IMR-90 (cell line): ENCODE measurements around the gene PLXNA4. TPM values are rescaled to one million over a fixed set of nuclear protein-coding genes. Genes with fewer than 3 reads are reported as not detected.

Source experiments
- ATAC-seq: fragments of 200-7000 bp; cut with Tn5 transposase; 2 replicates; pipeline ENCODE4 v1.9.1; 2020; ENCODE audit warnings: low read depth, mild to moderate bottlenecking, moderate library complexity
- BruUV-seq: library from RNA; stranded (reverse); fragments of 400-500 nt; replicated peaks from 2 replicates; lab custom pipeline; 2021; lab: Mats Ljungman, UMichigan
- CTCF ChIA-PET: fragments of 300-600 bp; formaldehyde crosslinking; extraction: SDS; loops from one replicate; lab custom pipeline; 2021; ENCODE audit warnings: antibody characterized with exemption; lab: Yijun Ruan, JAX
- POLR2A ChIA-PET: fragments of 300-600 bp; sonication (Branson Sonifier 250); formaldehyde crosslinking; loops from one replicate; lab custom pipeline; 2022; ENCODE audit warnings: antibody characterized with exemption; ENCODE audit not compliant: unreplicated experiment; lab: Charles Lee
- DNase-seq: peaks from one replicate; pipeline ENCODE4 v3.0.0; 2013
- H2AFZ ChIP-seq: replicated peaks from 2 replicates; pipeline ENCODE3; 2013; ENCODE audit warnings: low read length, mild to moderate bottlenecking; ENCODE audit not compliant: poor library complexity
- H2AK5ac ChIP-seq: 2 replicates; pipeline ENCODE4 v1.6.1; 2013; ENCODE audit warnings: low read depth, low read length, inconsistent platforms
- H2AK9ac ChIP-seq: replicated peaks from 2 replicates; pipeline ENCODE3; 2013; ENCODE audit warnings: mild to moderate bottlenecking, low read depth, low read length, moderate library complexity; ENCODE audit not compliant: poor library complexity
- H2BK120ac ChIP-seq: 2 replicates; pipeline ENCODE4 v1.6.1; 2013; ENCODE audit warnings: low read depth, low read length, inconsistent platforms
- H2BK15ac ChIP-seq: 3 replicates; pipeline ENCODE4 v1.6.1; 2013; ENCODE audit warnings: low read depth, low read length, inconsistent platforms
- H2BK20ac ChIP-seq: 2 replicates; pipeline ENCODE4 v1.6.1; 2013; ENCODE audit warnings: low read depth, mild to moderate bottlenecking, inconsistent platforms, low read length, moderate library complexity
- H2BK5ac ChIP-seq: 2 replicates; pipeline ENCODE4 v1.6.1; 2013; ENCODE audit warnings: mild to moderate bottlenecking, low read depth, low read length, inconsistent platforms; ENCODE audit not compliant: poor library complexity, severe bottlenecking
- H3K14ac ChIP-seq: replicated peaks from 2 replicates; pipeline ENCODE4 v1.6.1; 2013; ENCODE audit warnings: low read depth, low read length, inconsistent platforms
- H3K18ac ChIP-seq: 2 replicates; pipeline ENCODE4 v1.6.1; 2013; ENCODE audit warnings: low read depth, low read length, control low read depth
- H3K23ac ChIP-seq: 2 replicates; pipeline ENCODE4 v1.6.1; 2013; ENCODE audit warnings: low read depth, low read length, inconsistent platforms
- H3K27ac ChIP-seq: 2 replicates; pipeline ENCODE4 v1.5.1; 2013; ENCODE audit warnings: mild to moderate bottlenecking, control low read depth, low read length; ENCODE audit not compliant: insufficient read depth
- H3K27me3 ChIP-seq: 2 replicates; pipeline ENCODE4 v1.6.1; 2013; ENCODE audit warnings: low read length; ENCODE audit not compliant: control insufficient read depth, insufficient read depth
- H3K36me3 ChIP-seq: 2 replicates; pipeline ENCODE4 v1.6.1; 2013; ENCODE audit warnings: low read length, mixed read lengths; ENCODE audit not compliant: control insufficient read depth, insufficient read depth
- H3K4ac ChIP-seq: 2 replicates; pipeline ENCODE4 v1.6.1; 2013; ENCODE audit warnings: low read depth, low read length, inconsistent platforms
- H3K4me1 ChIP-seq: 2 replicates; pipeline ENCODE4 v1.6.1; 2013; ENCODE audit warnings: low read length, mixed read lengths; ENCODE audit not compliant: control insufficient read depth, insufficient read depth
- H3K4me2 ChIP-seq: 2 replicates; pipeline ENCODE4 v1.6.1; 2013; ENCODE audit warnings: low read depth, mild to moderate bottlenecking, control low read depth, low read length, moderate library complexity
- H3K4me3 ChIP-seq: 2 replicates; pipeline ENCODE4 v1.5.1; 2013; ENCODE audit warnings: low read depth, mild to moderate bottlenecking, control low read depth, low read length, moderate library complexity; ENCODE audit not compliant: insufficient read depth
- H3K56ac ChIP-seq: 2 replicates; pipeline ENCODE4 v1.6.1; 2013; ENCODE audit warnings: low read length, inconsistent platforms; ENCODE audit not compliant: insufficient read depth; ENCODE audit errors: extremely low read depth
- H3K79me1 ChIP-seq, 2 experiments: 2 replicates each; pipeline ENCODE4 v1.6.1; 2013; ENCODE audit warnings: low read length in 2 of 2, inconsistent platforms in 1 of 2, low read depth in 1 of 2
- H3K9ac ChIP-seq: 2 replicates; pipeline ENCODE4 v1.6.1; 2013; ENCODE audit warnings: low read depth, low read length, control low read depth
- H3K9me1 ChIP-seq: 2 replicates; pipeline ENCODE4 v1.6.1; 2013; ENCODE audit warnings: low read length, inconsistent platforms; ENCODE audit not compliant: insufficient read depth
- H3K9me3 ChIP-seq: 2 replicates; pipeline ENCODE4 v1.6.1; 2013; ENCODE audit warnings: low read length; ENCODE audit not compliant: control insufficient read depth, insufficient read depth
- H4K20me1 ChIP-seq: 2 replicates; pipeline ENCODE4 v1.6.1; 2013; ENCODE audit warnings: low read length, inconsistent platforms; ENCODE audit not compliant: insufficient read depth
- H4K5ac ChIP-seq: 2 replicates; pipeline ENCODE4 v1.6.1; 2013; ENCODE audit warnings: mild to moderate bottlenecking, low read depth, low read length, control low read depth
- H4K8ac ChIP-seq, 2 experiments: 2 replicates each; pipeline ENCODE4 v1.6.1; 2013; ENCODE audit warnings: low read depth in 2 of 2, low read length in 2 of 2, control low read depth in 1 of 2, inconsistent platforms in 1 of 2
- H4K91ac ChIP-seq: 2 replicates; pipeline ENCODE4 v1.6.1; 2013; ENCODE audit warnings: low read depth, low read length, inconsistent platforms; ENCODE audit not compliant: insufficient read depth
- BHLHE40 ChIP-seq: fragments of 150-350 bp; IDR thresholded peaks from 2 replicates; pipeline ENCODE4 v1.6.1; 2016; ENCODE audit warnings: mild to moderate bottlenecking, low read depth, low read length
- CEBPB ChIP-seq: IDR thresholded peaks from 2 replicates; pipeline ENCODE4 v1.6.1; 2012; ENCODE audit warnings: low read depth, low read length, improper control_type of control experiment
- CHD1 ChIP-seq: IDR thresholded peaks from 2 replicates; pipeline ENCODE4 v1.6.1; 2012; ENCODE audit warnings: low read depth, low read length, improper control_type of control experiment
- MAFK ChIP-seq: IDR thresholded peaks from 2 replicates; pipeline ENCODE4 v1.6.1; 2012; ENCODE audit warnings: low read depth, low read length, improper control_type of control experiment
- RCOR1 ChIP-seq: IDR thresholded peaks from 2 replicates; pipeline ENCODE4 v1.6.1; 2012; ENCODE audit warnings: mild to moderate bottlenecking, low read length, improper control_type of control experiment; ENCODE audit not compliant: insufficient replicate concordance
- RFX5 ChIP-seq: IDR thresholded peaks from 2 replicates; pipeline ENCODE4 v1.8.0; 2012; ENCODE audit warnings: low read depth, mild to moderate bottlenecking, low read length, moderate library complexity
- WGBS, 2 experiments: methylation state at CpG; one replicate each; pipeline versions ENCODE4 v1.1.5 to v1.1.7; 2013; ENCODE audit warnings: missing lambda C conversion rate in 2 of 2; ENCODE audit not compliant: insufficient read length in 1 of 2; ENCODE audit errors: extremely low coverage in 2 of 2; 5-methylcytosine and 5-hydroxymethylcytosine counted together
- dilution Hi-C: fragments of 300-500 bp; cut with HindIII; formaldehyde crosslinking; loops from one replicate; pipeline ENCODE4 v1.14.3; 2018; ENCODE audit warnings: low sequenced_read_pairs; ENCODE audit not compliant: unreplicated experiment
- in situ Hi-C: fragments of 300-500 bp; cut with MboI; formaldehyde crosslinking; loops from 3 replicates; pipeline ENCODE4 v1.14.3; 2019; ENCODE audit warnings: low sequenced_read_pairs, inconsistent platforms, mixed read lengths
- intact Hi-C: fragments of 100-400 bp; cut with micrococcal nuclease; formaldehyde crosslinking; loops from 2 replicates; pipeline ENCODE4 v1.10.0; 2022
- polyA plus RNA-seq, 3 experiments: library from polyadenylated mRNA; depleted of rRNA; stranded (reverse); fragments of >200 nt; gene quantifications; 2 replicates each; pipeline ENCODE4 v1.2.3, GENCODE V29; 2012; ENCODE audit warnings: low replicate concordance in 1 of 3
- total RNA-seq: library from RNA; depleted of rRNA; stranded (reverse); fragments of >200 nt; gene quantifications from 2 replicates; pipeline ENCODE4 v1.2.3, GENCODE V29; 2012

The PLXNA4 gene
- total and polyA plus RNA-seq, 2 of the 4 experiments (the other 2 are of a cell fraction): under 0.01 TPM

GRCh38 chr7:132424277-132424676 is 152.0 kb downstream of the PLXNA4 start (continued):
- TF ChIP-seq MAFK (no peak), BHLHE40 (no peak), RFX5 (no peak)

GRCh38 chr7:132423594-132424200 is 152.6 kb downstream of the PLXNA4 start:
- H2BK15ac ChIP-seq: no peak overlapping the region

More at GRCh38 chr7:132423594-132424200, 152.6 kb downstream of the PLXNA4 start:
- H3K79me1 ChIP-seq: no peaks in the 10 kb centered on the region
- no peaks in the 10 kb centered on the region for H3K36me3 ChIP-seq
- H3K9me1 ChIP-seq: no peaks in the 10 kb centered on the region
- no peak overlapping the region for H4K5ac ChIP-seq
- POLR2A ChIA-PET: no interaction called here
- CTCF ChIA-PET: no interaction called here
- H3K23ac ChIP-seq: no peak overlapping the region
- DNase-seq (no peak), ATAC-seq (no peak)
- dilution Hi-C loops: no loop called here
- no peak overlapping the region for H3K4me2 ChIP-seq
- H2BK5ac ChIP-seq: no peak overlapping the region
- no peak overlapping the region for H2AK5ac ChIP-seq
- H3K4ac ChIP-seq: no peak overlapping the region
- TF ChIP-seq CHD1: no peak
- no peak for TF ChIP-seq CEBPB
- TF ChIP-seq RCOR1: no peak
- WGBS, 2 experiments: 70% methylated on average over 6 of the region's 10 CpGs; no CpG with 5 or more reads in 1 of the 2 experiments
- in situ Hi-C loops: no loop called here
- H3K27me3 ChIP-seq: no peaks in the 10 kb centered on the region
- no peak overlapping the region for H4K91ac ChIP-seq
- no peak overlapping the region for H4K8ac ChIP-seq
- no peak overlapping the region for H2BK120ac ChIP-seq
- no peak overlapping the region for H3K14ac ChIP-seq
- no peak overlapping the region for H3K27ac ChIP-seq
- intact Hi-C loops: no loop called here
- no peak overlapping the region for H2AFZ ChIP-seq
- H4K20me1 ChIP-seq: no peaks in the 10 kb centered on the region
- H3K4me1 ChIP-seq: no peaks in the 10 kb centered on the region
- no peaks in the 10 kb centered on the region for H3K9me3 ChIP-seq
- H2BK20ac ChIP-seq: no peak overlapping the region
- no peak overlapping the region for H3K9ac ChIP-seq
- H3K4me3 ChIP-seq: no peak overlapping the region
- no peak overlapping the region for H3K56ac ChIP-seq
- H2AK9ac ChIP-seq: no peak overlapping the region
- no TSS peak for BruUV-seq
- H3K18ac ChIP-seq: no peak overlapping the region
